K562 (cell line): ENCODE results near the gene SNUPN. TPM values are rescaled to one million over a fixed set of nuclear protein-coding genes. Genes with fewer than 3 reads are reported as not detected.

Experiments used
- ARNT ChIP-seq, 2 experiments: fragments of 450-650 bp; IDR thresholded peaks; 2 replicates each; pipeline ENCODE4 v1.6.1; 2016; ENCODE audit warnings: mild to moderate bottlenecking in 1 of 2
- HMGXB4 ChIP-seq: sonication (generic); formaldehyde crosslinking; IDR thresholded peaks from 2 replicates; pipeline ENCODE4 v1.8.1; 2023; ENCODE audit warnings: mild to moderate bottlenecking, missing genetic modification reagents
- HOMEZ ChIP-seq: fragments of 250-450 bp; sonication (Bioruptor Pico); IDR thresholded peaks from 2 replicates; pipeline ENCODE4 v1.4.0; 2020; ENCODE audit warnings: mild to moderate bottlenecking, moderate library complexity
- NR4A1 ChIP-seq, 2 experiments: fragments of 250-450 bp in 1 of 2; fragments of 450-650 bp in 1 of 2; sonication (Bioruptor Pico) in 1 of 2; IDR thresholded peaks; 2 replicates each; pipeline versions ENCODE4 v1.4.0 to v1.6.1; 2016 to 2020; ENCODE audit warnings: mild to moderate bottlenecking in 2 of 2, missing compliant biosample characterization in 1 of 2, missing genetic modification characterization in 1 of 2, moderate library complexity in 1 of 2
- PHB ChIP-seq: fragments of 250-450 bp; sonication (Bioruptor Pico); IDR thresholded peaks from 2 replicates; pipeline ENCODE4 v1.5.0; 2021
- SMAD2 ChIP-seq: fragments of 150-350 bp; IDR thresholded peaks from 2 replicates; pipeline ENCODE4 v1.6.1; 2014; ENCODE audit warnings: low read depth, mild to moderate bottlenecking, low read length
- TARDBP ChIP-seq: fragments of 450-650 bp; IDR thresholded peaks from 2 replicates; pipeline ENCODE4 v1.6.1; 2016
- TCFL5 ChIP-seq: fragments of 250-450 bp; sonication (Bioruptor Pico); conservative IDR thresholded peaks from 2 replicates; pipeline ENCODE4 v1.6.1; 2021; ENCODE audit warnings: mild to moderate bottlenecking, moderate library complexity, matching md5 sums
- XRCC4 ChIP-seq: IDR thresholded peaks from one replicate; pipeline ENCODE4 v1.6.1; 2011; ENCODE audit not compliant: insufficient read depth, insufficient read length; ENCODE audit errors: extremely low read depth
- ZNF146 ChIP-seq: IDR thresholded peaks from one replicate; pipeline ENCODE4 v1.6.1; 2018; ENCODE audit warnings: missing compliant biosample characterization; ENCODE audit not compliant: unreplicated experiment
- ZNF407 ChIP-seq: fragments of 450-650 bp; IDR thresholded peaks from 2 replicates; pipeline ENCODE4 v1.6.1; 2016; ENCODE audit warnings: low read depth
- ZNF561 ChIP-seq: fragments of 450-650 bp; formaldehyde crosslinking; conservative IDR thresholded peaks from 2 replicates; pipeline ENCODE4 v1.4.0; 2020; ENCODE audit warnings: mild to moderate bottlenecking, moderate library complexity
- ZNF696 ChIP-seq: fragments of 250-450 bp; sonication (Bioruptor Pico); conservative IDR thresholded peaks from 2 replicates; pipeline ENCODE4 v1.4.0; 2020; ENCODE audit warnings: mild to moderate bottlenecking, moderate library complexity
- polyA plus RNA-seq, 8 experiments: library from polyadenylated mRNA; depleted of rRNA in 4 of 8; stranded (reverse) in 5 of 8; unstranded in 3 of 8; fragments of >200 nt; fragmentation: Nextera tagmentation in 2 of 8; fragmentation: Illumina TruSeq in 1 of 8; extraction: Ambion mirVana in 2 of 8; extraction: Trizol in 1 of 8; gene quantifications; 2 replicates each; pipeline versions ENCODE4 v1.2.1 to v1.2.3, GENCODE V29; 2011 to 2014; ENCODE audit warnings: inconsistent platforms in 1 of 8, missing spikeins in 1 of 8
- total RNA-seq, 7 experiments: library from RNA; depleted of rRNA in 6 of 7; stranded (reverse); fragments of >200 nt in 6 of 7; fragmentation: Illumina TruSeq in 2 of 7; extraction: Trizol in 2 of 7; gene quantifications; 2 replicates each; pipeline versions ENCODE4 v1.2.1 to v1.2.3, GENCODE V29; 2011 to 2021; ENCODE audit warnings: low replicate concordance in 1 of 7

The SNUPN gene
- total and polyA plus RNA-seq, 9 of the 15 experiments (the other 6 are each of a cell fraction or from before 2014, with no cell fraction given) = 32.2 to 78.3 (median 40.0) TPM

DNA sequence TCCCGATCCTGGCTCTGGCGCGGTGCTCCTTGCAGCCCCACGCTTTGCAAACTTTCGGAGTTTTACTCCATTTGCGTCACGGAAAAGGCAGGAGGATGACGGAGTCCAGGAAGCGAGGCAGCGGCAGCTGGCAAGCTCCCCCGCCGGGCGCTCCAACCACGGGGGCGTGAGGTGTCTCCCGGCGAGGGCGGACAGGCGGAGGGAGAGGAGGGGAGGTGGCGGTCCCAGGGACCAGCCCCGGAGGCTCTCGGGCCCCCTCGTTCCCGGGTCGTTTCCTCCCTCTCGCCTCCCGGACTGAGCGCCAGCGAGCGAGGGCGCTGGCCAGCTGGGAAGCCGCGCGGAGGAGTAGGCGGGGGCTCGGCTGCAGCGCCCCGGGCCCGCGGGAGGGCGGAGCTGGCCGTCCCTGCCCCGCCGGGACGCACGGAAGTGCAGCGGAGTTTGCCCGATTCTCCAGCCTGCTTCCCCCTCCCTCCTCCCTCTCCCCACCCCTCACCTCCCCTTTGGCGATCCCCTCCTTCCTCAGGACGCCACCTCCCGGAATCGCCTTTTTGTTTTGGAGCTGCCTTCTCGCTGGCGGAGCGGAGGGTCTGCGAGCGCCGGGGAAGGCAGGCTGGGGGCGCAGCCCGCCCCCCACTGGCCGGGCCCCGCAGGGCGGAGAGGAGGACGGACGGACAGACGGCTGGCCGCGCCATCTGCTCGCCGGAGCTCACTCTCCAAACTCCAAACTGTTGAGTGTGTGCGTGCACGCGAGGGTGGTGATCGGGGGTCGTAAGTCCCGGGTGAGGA is 22.0 kb upstream of the SNUPN start, which contains the start of gene SNX33 (continued):
- TF ChIP-seq ZNF407 = no peak
- no peak for TF ChIP-seq NR4A1 (CRISPR knock-in tag; IDR thresholded peaks at IDR 0.05)
- no peak for TF ChIP-seq NR4A1 (tag; IDR thresholded peaks at IDR 0.05)
- no peak for TF ChIP-seq ZNF146 (CRISPR knock-in tag)
- TF ChIP-seq PHB (CRISPR knock-in tag) = no peak
- no peak for TF ChIP-seq ZNF561 (CRISPR knock-in tag)
- no peak for TF ChIP-seq ZNF696
- no peak for TF ChIP-seq TARDBP
- TF ChIP-seq TCFL5 = no peak
- TF ChIP-seq ARNT (IDR thresholded peaks at IDR 0.05) = no peak
- no peak for TF ChIP-seq XRCC4
- no peak for TF ChIP-seq HMGXB4 (CRISPR knock-in tag)
- no peak for TF ChIP-seq SMAD2
- TF ChIP-seq HOMEZ (CRISPR knock-in tag) = no peak
